Fibroblast of lung (primary cell): Measurements from ENCODE around the gene CIAPIN1.

ENCODE experiments used
- CTCF ChIP-seq, 2 donors: IDR thresholded peaks in 1 of 2; conservative IDR thresholded peaks in 1 of 2; 1 replicate in 1 of 2; 2 replicates in 1 of 2; pipeline ENCODE4 v1.5.1; 2011 to 2012; ENCODE audit warnings: low read length in 2 of 2, control low read depth in 1 of 2, inconsistent platforms in 1 of 2, low read depth in 1 of 2, mild to moderate bottlenecking in 1 of 2
- EZH2 ChIP-seq: IDR thresholded peaks from 2 replicates; pipeline ENCODE4 v1.5.1; 2012; ENCODE audit warnings: low read length, control low read depth, mild to moderate bottlenecking; ENCODE audit errors: missing control alignments

GRCh38 chr16:57434003-57434402 lies 13.2 kb downstream of the CIAPIN1 start:
- TF ChIP-seq CTCF (conservative IDR thresholded peaks at IDR 0.05 in 1 of 2, IDR thresholded peaks at IDR 0.05 in 1 of 2; ENCODE audit: low read depth in 1 of 2, low read length in 2 of 2): no peak
- TF ChIP-seq EZH2: no peak
